SJSA1 (cell line): ENCODE measurements around the gene PKIB. TPM values are rescaled to one million over a fixed set of nuclear protein-coding genes. Genes with fewer than 3 reads are reported as not detected.
"Not testable (repeated sequence)": the region's sequence is repeated elsewhere in the genome, so short reads cannot be mapped to it uniquely, and the experiment has no call there.

ENCODE experiments used
- DNase-seq, 2 experiments: peaks; one replicate each; pipeline ENCODE4 v3.0.0-alpha.2; 2015 to 2020; ENCODE audit warnings: low spot score in 2 of 2, low read depth in 1 of 2
- H3K27ac ChIP-seq: fragments of 250-450 bp; sonication (Bioruptor Pico); 2 replicates; pipeline ENCODE4 v1.5.1; 2020; ENCODE audit warnings: mild to moderate bottlenecking, moderate library complexity
- H3K27me3 ChIP-seq: fragments of 250-450 bp; sonication (Bioruptor Pico); replicated peaks from 2 replicates; pipeline ENCODE4 v1.5.1; 2020; ENCODE audit warnings: mild to moderate bottlenecking, moderate library complexity
- H3K36me3 ChIP-seq: fragments of 250-450 bp; sonication (Bioruptor Pico); 2 replicates; pipeline ENCODE4 v1.5.1; 2020; ENCODE audit warnings: mild to moderate bottlenecking
- H3K4me1 ChIP-seq: fragments of 250-450 bp; sonication (Bioruptor Pico); replicated peaks from 2 replicates; pipeline ENCODE4 v1.6.1; 2021; ENCODE audit warnings: mild to moderate bottlenecking
- H3K4me3 ChIP-seq: fragments of 250-450 bp; sonication (Bioruptor Pico); 2 replicates; pipeline ENCODE4 v1.5.1; 2020; ENCODE audit warnings: mild to moderate bottlenecking
- H3K9me3 ChIP-seq: fragments of 250-450 bp; sonication (Bioruptor Pico); replicated peaks from 2 replicates; pipeline ENCODE4 v1.5.1; 2020; ENCODE audit warnings: mild to moderate bottlenecking
- total RNA-seq: library from RNA; depleted of rRNA; stranded (reverse); fragments of >200 nt; shearing (Covaris generic); gene quantifications from 2 replicates; pipeline ENCODE4 v1.2.3, GENCODE V29; 2014; rRNA removed

PKIB gene, protein sequence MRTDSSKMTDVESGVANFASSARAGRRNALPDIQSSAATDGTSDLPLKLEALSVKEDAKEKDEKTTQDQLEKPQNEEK
- total RNA-seq, result not detected in 2 replicates

DNA sequence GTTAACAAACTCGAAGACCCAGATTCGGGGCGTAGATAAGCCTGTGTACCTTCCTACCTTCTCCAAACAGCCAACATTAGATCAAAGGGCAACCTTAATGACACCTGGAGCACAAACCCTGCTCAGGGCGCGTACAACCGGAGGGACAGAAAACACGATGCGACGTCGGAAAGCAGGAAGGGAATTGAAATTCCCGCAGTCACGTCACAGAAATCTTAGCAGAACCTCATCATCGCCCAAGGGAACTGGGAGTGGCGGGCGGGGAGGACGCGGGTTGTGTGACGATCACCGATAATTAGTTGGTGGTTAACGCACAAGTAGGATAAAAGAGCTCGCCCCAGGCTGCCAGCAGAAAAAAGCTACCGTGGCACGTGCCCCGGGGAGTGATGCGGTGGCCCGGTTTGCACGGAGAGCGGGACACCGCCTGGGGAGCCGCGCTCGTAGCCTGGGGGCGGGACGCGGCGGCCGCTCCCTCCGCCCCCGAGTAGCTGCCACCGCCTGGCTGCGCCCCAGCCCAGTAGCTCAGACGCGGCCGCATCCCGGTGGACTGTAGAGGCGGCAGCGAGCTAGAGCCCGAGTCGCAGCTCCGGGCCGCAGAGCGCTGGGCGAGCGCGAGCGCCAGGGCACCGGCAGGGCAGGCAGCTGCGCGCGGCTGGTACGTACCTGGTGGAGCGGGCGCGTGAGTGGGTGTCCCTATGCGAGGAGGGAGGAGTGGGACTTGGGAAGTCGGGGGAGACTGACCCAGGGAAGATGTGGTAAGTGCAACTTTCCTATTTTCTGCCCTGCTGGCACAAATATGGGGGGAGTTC, at the start of gene PKIB:
PKIB (plus strand) TSS at position 525 of the 809 bp plus-strand sequence. CDS start 107,390 bp downstream, outside the sequence.
- peak; percentile 49 to 64 for DNase-seq
- no peaks in the 10 kb centered on the region for H3K36me3 ChIP-seq
- no peaks in the 10 kb centered on the region; the same call in 1 of the 2 replicates for H3K9me3 ChIP-seq
- H3K4me1 ChIP-seq, result peaks cover 9% of the 10 kb centered on the region
- H3K27ac ChIP-seq, result no peak within 1 kb of the TSS
- H3K4me3 ChIP-seq, result peak within 1 kb of the TSS; percentile 31
- peaks cover 30% of the 10 kb centered on the region for H3K27me3 ChIP-seq

DNA sequence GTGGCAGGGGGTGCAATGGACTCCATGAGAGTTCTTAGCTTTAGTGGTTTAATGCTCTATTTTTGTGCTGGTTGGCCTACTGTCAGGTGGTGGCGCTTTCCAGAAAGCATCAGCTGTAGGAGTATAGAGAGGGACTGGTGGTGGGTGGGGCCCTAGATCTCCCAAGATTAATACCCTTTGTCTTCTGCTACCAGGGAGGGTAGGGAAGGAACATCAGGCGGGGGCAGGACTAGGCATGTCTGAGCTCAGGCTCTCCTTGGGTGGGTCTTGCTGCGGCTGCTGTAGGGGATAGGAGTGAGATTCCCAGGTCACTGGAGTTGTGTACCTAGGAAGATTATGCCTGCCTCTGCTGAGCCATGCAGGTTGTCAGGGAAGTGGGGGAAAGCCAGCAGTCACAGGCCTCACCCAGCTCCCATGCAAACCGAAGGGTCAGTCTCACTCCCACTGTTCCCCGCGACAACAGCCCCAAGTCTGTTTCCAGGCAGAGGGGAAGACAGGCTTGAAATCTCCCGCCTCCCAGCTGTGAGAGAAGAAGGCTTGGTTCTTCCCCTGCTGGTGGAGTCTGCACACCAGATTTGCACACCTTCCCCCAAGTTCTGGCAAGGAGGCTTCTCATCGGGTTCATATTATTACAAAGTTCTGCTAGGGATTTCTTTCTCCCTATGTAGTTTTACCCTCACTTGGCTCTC, 46.7 kb upstream of the PKIB start:
- H3K27me3 ChIP-seq, result no peaks in the 10 kb centered on the region
- H3K4me1 ChIP-seq, result no peaks in the 10 kb centered on the region
- no peak for DNase-seq
- H3K27ac ChIP-seq, result no peak overlapping the region
- no peaks in the 10 kb centered on the region for H3K36me3 ChIP-seq
- no peak overlapping the region for H3K4me3 ChIP-seq
- H3K9me3 ChIP-seq, result no peaks in the 10 kb centered on the region

DNA sequence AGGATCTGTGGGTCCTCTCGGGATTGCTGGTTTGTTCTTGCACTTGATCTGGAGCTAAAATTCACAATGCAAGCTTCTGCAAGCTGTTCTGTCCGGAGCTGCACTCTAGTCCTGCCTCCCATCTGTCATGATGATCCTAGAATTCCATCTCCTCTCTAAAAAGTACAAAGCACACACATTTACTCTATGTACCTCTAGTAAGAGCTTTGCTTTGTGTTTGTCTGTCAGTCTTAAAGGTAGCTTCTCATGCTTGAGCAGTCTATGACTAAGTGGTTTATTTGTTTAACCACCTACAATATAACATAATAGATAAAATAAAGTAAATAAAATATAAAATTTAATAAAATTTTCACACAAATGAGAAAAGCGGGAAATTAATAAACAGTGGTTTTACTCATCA, 46.0 kb upstream of the PKIB start:
- H3K9me3 ChIP-seq, result no peaks in the 10 kb centered on the region
- DNase-seq, result no peak
- no peaks in the 10 kb centered on the region for H3K27me3 ChIP-seq
- no peak overlapping the region for H3K27ac ChIP-seq
- H3K4me3 ChIP-seq, result no peak overlapping the region
- no peaks in the 10 kb centered on the region for H3K36me3 ChIP-seq
- no peaks in the 10 kb centered on the region for H3K4me1 ChIP-seq

DNA sequence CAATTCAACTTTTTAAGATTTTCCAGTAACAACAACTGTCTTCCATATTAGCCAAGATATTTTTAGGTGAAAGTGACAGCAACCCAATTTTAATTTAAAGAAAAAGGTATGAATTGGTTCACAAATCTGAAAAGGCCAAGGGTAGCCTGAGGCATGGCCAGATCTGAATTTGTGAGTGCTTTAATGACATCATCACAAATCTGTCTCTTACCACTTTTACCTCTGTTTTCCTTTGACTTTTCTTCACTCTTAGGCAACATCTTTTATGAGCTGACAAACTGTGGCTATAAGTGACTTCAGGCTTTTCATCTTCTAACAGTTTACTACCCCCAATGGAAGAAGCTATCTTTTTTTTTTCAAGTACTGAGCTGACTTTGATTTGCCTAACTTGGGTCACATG, 44.5 kb upstream of the PKIB start:
- Histone ChIP-seq H3K36me3 (no peaks in the 10 kb centered on the region), H3K9me3 (no peaks in the 10 kb centered on the region), H3K27me3 (no peaks in the 10 kb centered on the region), H3K4me3 (no peak overlapping the region), H3K4me1 (no peaks in the 10 kb centered on the region), H3K27ac (no peak overlapping the region)
- DNase-seq, result no peak

DNA sequence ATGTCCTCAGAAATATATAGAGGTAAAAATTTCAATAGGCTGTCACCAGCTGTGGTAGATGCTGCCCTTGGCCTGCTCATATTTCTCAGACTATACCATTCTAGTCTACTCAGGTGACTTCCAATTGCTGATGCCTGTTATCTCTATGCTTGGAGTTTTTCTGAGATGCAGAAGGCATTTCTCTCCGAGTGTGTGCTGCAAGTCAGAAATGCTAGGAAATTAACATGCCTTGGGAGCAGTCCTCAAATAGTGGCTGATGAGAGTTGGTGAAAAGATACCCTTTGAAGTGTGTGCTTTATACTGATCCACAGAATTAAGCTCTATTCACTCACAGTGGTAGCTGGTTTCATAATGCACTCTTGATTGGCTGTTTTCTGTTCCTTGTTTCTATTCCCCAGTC, 43.2 kb upstream of the PKIB start:
- Histone ChIP-seq H3K36me3 (no peaks in the 10 kb centered on the region), H3K4me1 (no peaks in the 10 kb centered on the region), H3K9me3 (no peaks in the 10 kb centered on the region), H3K27me3 (no peaks in the 10 kb centered on the region), H3K4me3 (no peak overlapping the region), H3K27ac (no peak overlapping the region)
- DNase-seq, result no peak

DNA sequence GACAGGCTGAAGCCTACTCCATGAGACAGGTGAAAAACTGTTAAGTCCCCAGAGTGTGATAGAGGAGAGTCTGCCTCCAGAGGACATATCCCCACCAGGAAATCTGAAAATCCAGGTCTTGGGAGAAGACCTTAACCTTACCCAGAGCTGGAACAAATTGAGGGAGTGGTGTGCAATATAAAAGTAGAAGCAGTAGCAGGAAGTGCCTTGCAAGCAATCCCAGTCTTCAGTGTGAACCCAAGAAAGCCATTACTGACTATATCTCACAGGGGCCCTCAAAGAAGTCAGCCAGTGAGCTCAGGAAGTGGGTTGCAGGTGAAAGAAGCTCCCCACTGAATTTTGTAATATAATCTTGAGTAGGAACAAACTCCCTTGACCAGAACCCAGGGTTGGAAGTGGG, 41.9 kb upstream of the PKIB start:
- DNase-seq, result no peak
- no peak overlapping the region for H3K27ac ChIP-seq
- no peaks in the 10 kb centered on the region for H3K9me3 ChIP-seq
- no peaks in the 10 kb centered on the region for H3K36me3 ChIP-seq
- no peaks in the 10 kb centered on the region for H3K4me1 ChIP-seq
- H3K27me3 ChIP-seq, result no peaks in the 10 kb centered on the region
- no peak overlapping the region for H3K4me3 ChIP-seq

DNA sequence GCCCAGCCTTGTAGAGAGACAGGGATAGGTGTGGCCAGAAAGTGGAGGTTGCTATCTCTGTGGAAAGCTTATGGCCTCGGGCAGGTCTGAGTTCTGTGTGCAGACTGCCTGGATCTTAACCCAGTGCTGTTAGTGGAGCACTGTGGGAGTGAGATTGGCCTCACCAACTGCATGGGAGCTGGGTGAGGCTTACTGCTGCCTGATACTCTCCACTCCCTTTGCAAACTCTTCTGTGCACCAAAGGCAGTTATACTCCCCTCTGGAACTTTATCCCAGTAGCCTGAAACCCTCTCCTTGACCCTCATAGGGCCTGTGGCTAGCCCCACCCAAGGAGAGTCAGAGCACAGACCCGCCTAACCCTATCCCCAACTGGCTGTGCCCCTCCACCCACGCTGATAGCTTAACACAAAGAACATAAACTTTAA, 41.4 kb upstream of the PKIB start:
- DNase-seq, result no peak
- Histone ChIP-seq H3K9me3 (no peaks in the 10 kb centered on the region), H3K4me3 (no peak overlapping the region), H3K27me3 (no peaks in the 10 kb centered on the region), H3K36me3 (no peaks in the 10 kb centered on the region), H3K27ac (no peak overlapping the region), H3K4me1 (no peaks in the 10 kb centered on the region)

DNA sequence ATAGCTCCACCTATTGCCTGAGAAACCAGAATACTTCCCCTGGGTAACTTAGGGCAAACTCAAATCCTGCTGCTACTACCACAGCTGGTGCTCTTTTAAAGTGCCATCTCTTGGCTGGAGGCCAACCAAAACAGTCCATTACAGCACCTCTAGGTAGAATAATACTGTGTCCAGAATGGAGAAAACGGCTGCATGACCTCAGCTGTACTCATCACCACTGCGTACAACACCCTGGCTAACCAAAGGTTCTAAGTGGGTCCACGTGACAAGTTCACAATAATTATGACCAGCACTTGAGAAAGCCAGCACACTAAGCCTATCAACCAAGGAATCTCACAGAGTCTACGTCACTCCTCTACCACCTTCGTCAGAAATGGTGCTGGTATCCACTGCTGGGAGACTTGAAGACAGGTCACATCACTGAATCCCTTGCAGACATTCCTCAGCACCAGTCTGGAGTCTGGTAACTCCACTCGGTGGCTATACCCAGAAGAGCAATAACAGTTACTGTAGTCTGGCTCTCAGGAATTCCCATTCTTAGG, 40.9 kb upstream of the PKIB start:
- Histone ChIP-seq H3K36me3 (no peaks in the 10 kb centered on the region), H3K9me3 (no peaks in the 10 kb centered on the region), H3K27me3 (no peaks in the 10 kb centered on the region), H3K4me1 (no peaks in the 10 kb centered on the region), H3K4me3 (no peak overlapping the region), H3K27ac (no peak overlapping the region)
- DNase-seq, result no peak

DNA sequence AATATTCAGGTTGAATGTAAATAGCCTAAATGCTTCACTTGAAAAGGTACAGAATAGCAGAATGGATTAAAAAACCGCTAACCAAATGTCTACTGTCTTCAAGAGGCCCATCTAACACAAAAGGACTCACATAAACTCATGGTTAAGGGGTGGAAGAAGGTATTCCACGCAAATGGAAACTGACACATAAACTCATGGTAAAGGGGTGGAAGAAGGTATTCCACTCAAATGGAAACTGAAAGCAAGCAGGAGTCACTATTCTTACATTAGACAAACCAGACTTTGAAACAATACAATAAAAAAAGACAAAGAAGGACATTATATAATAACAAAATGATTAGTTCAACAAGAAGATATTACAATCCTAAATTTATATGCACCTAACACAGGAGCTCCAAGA, 38.3 kb upstream of the PKIB start:
- no peaks in the 10 kb centered on the region for H3K4me1 ChIP-seq
- DNase-seq, result no peak
- H3K27me3 ChIP-seq, result no peaks in the 10 kb centered on the region
- H3K9me3 ChIP-seq, result no peaks in the 10 kb centered on the region
- no peak overlapping the region for H3K27ac ChIP-seq
- no peak overlapping the region for H3K4me3 ChIP-seq
- no peaks in the 10 kb centered on the region for H3K36me3 ChIP-seq

DNA sequence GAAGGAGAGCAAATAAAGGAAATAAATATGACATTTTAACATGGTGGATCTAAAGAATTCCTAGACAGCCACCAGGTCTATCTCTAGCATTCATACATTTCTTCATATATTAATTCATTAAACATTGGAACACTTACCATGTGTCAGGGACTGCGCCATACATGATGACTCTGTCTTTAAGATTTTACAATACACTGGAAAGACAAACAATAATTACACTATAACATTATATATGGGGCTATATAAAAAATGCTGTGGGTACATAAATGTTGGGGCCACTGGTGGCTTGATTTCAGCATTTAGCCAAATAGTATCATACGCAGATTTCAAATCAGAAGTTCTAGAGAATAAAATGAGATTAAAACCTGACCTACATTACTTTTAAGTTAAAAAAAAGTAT, 33.3 kb upstream of the PKIB start:
- H3K27me3 ChIP-seq, result no peaks in the 10 kb centered on the region
- H3K4me3 ChIP-seq, result no peak overlapping the region
- H3K9me3 ChIP-seq, result no peaks in the 10 kb centered on the region
- no peaks in the 10 kb centered on the region for H3K36me3 ChIP-seq
- DNase-seq, result no peak
- no peak overlapping the region for H3K27ac ChIP-seq
- no peaks in the 10 kb centered on the region for H3K4me1 ChIP-seq

DNA sequence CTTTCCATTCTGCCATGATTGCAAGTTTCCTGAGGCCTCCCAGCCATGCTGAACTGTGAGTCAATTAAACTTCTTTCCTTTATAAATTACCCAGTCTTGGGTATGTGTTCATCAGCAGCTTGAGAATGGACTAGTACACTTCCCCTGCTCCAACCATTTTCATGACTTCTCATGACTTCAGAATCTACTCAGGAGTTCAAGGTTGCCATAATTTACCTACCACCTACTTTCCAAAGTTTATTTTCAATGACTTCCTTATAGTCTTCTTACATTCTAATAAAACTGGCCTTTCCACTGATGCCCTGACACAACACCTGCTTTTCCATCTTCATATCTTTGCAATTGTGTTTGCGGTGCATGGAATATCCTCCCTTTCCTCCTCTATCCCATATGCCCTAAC, 31.2 kb upstream of the PKIB start:
- no peaks in the 10 kb centered on the region for H3K27me3 ChIP-seq
- no peak overlapping the region for H3K27ac ChIP-seq

DNA sequence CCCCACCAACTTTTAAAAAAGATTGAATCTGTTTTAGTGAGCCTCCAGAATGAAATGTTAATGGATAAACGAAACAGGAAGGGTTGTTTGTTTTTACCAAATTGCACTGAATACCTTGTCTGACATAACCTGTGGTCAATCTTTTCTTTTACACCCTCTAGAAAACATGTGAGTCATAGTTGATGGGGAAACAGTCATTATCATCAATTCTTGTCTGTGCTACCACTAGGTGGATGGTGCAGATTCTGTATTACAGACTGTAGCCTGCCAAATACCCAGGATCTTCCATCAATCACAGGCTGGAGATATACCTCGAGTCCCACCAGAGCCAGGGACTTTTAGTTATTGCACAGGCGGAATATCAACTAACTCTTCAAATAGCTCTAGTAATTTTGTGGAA, 29.5 kb upstream of the PKIB start:
- no peak for DNase-seq
- H3K4me3 ChIP-seq, result no peak overlapping the region

More for the DNA sequence above, 31.2 kb upstream of the PKIB start:
- no peak overlapping the region for H3K4me3 ChIP-seq
- no peak for DNase-seq
- no peaks in the 10 kb centered on the region for H3K4me1 ChIP-seq
- H3K9me3 ChIP-seq, result no peaks in the 10 kb centered on the region
- no peaks in the 10 kb centered on the region for H3K36me3 ChIP-seq

DNA sequence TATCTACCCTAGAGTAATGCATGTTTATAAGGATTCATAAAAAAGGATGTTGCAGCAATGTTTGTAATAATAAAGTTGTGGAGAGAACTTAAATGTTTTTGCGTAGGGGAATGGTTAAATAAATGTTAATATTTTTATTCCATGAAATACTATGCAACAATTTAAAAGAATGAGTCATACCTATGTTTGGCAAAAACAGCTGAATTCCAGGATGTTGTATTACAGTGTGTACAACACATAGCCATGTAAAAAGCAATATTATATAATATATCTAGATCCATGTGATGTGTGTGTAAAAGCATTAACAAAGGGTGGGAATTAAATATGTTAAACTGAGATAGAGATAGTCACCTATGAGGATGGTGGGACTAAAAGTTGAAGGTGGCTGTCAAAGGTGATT, 21.1 kb upstream of the PKIB start:
- DNase-seq, result no peak
- H3K27ac ChIP-seq, result no peak overlapping the region
- H3K9me3 ChIP-seq, result no peaks in the 10 kb centered on the region
- H3K36me3 ChIP-seq, result no peaks in the 10 kb centered on the region
- H3K27me3 ChIP-seq, result no peaks in the 10 kb centered on the region
- H3K4me3 ChIP-seq, result no peak overlapping the region
- H3K4me1 ChIP-seq, result no peaks in the 10 kb centered on the region

More for the DNA sequence above, 29.5 kb upstream of the PKIB start:
- H3K27me3 ChIP-seq, result no peaks in the 10 kb centered on the region
- no peaks in the 10 kb centered on the region for H3K36me3 ChIP-seq
- no peaks in the 10 kb centered on the region for H3K9me3 ChIP-seq
- H3K4me1 ChIP-seq, result no peaks in the 10 kb centered on the region
- H3K27ac ChIP-seq, result no peak overlapping the region

DNA sequence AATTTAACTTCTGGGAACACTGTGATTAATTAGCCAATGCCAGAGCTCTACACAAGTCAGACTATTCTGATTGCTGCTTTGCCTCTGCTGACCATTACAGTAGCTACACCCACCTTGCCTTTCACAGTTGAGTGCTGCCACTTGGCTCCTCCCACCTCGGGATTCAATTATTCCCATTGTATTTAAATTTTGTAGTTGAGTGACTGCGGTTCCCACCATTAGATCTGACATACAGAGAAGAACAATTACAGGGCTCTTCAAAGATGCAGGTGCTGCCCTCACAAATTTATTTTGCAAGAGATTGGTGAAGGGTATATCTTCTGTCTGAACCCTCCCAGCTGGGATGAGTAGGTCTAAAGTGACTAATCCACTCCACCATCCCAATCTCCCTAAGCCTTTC, 11.9 kb upstream of the PKIB start:
- H3K36me3 ChIP-seq, H3K27me3 ChIP-seq, H3K27ac ChIP-seq, H3K4me3 ChIP-seq, DNase-seq, H3K4me1 ChIP-seq, H3K9me3 ChIP-seq: not testable (repeated sequence)
